ENCODE data around the gene MDC1.
"Not testable (repeated sequence)": the region's sequence is repeated elsewhere in the genome, so short reads cannot be mapped to it uniquely, and the experiment has no call there.

The MDC1 gene

GRCh38 chr6:30670760-30671527, 46.1 kb downstream of the MDC1 start:
- H3K4me1 ChIP-seq (ENCODE audit: control insufficient read depth in 2 of 2, insufficient read depth in 1 of 2, low read depth in 1 of 2, low read length in 2 of 2), result peaks cover 0 to 4% of the 10 kb centered on the region in 2 donors
- H3K27me3 ChIP-seq (ENCODE audit: control insufficient read depth in 3 of 3, insufficient read depth in 3 of 3, low read depth in 1 of 3, low read length in 3 of 3), result no peaks in the 10 kb centered on the region
- no peak overlapping the region for H3K4ac ChIP-seq (ENCODE audit: low read length)
- no CpG with 5 or more reads among the region's 27 CpGs for WGBS, 2 donors (ENCODE audit: extremely low coverage in 2 of 2, insufficient read length in 2 of 2, insufficient replicate concordance in 1 of 2)
- peaks cover 13 to 49% of the 10 kb centered on the region in 2 donors for H3K36me3 ChIP-seq (replicated peaks in 1 of 2; ENCODE audit: control insufficient read depth in 2 of 2, insufficient read depth in 2 of 2, low read length in 2 of 2)
- H3K23ac ChIP-seq (ENCODE audit: low read depth, low read length, poor library complexity), result no peak overlapping the region
- no peak overlapping the region for H4K8ac ChIP-seq (ENCODE audit: low read depth, low read length)
- no peak overlapping the region for H3K4me2 ChIP-seq (ENCODE audit: insufficient read depth, low read length, poor library complexity, severe bottlenecking)
- peak overlapping the region; percentile 44 for H3K9ac ChIP-seq (ENCODE audit: low read depth, low read length, poor library complexity)
- no peak overlapping the region for H2BK12ac ChIP-seq (ENCODE audit: low read length)
- H2AFZ ChIP-seq (ENCODE audit: low read length), result no peak overlapping the region
- H3K18ac ChIP-seq (ENCODE audit: low read length), result no peak overlapping the region
- H3K4me3 ChIP-seq (ENCODE audit: low read length in 2 of 2), result no peak overlapping the region
- no peak overlapping the region for H3K27ac ChIP-seq (replicated peaks; ENCODE audit: low read length)
- H2BK15ac ChIP-seq (ENCODE audit: low read length), result no peak overlapping the region
- no peak overlapping the region for H2BK5ac ChIP-seq (ENCODE audit: low read length)
- no peaks in the 10 kb centered on the region for H3K9me3 ChIP-seq (replicated peaks in 1 of 2; ENCODE audit: control insufficient read depth in 2 of 2, insufficient read depth in 1 of 2, low read depth in 1 of 2, low read length in 2 of 2)
- peaks cover 7% of the 10 kb centered on the region for H3K79me1 ChIP-seq (ENCODE audit: low read depth, low read length)
- DNase-seq (ENCODE audit: low spot score), result no peak
- H4K91ac ChIP-seq (ENCODE audit: low read depth, low read length, poor library complexity), result no peak overlapping the region
- H3K14ac ChIP-seq (ENCODE audit: low read length), result no peak overlapping the region
- no peak overlapping the region for H2BK120ac ChIP-seq (ENCODE audit: low read depth, low read length)
- H2AK5ac ChIP-seq (ENCODE audit: low read depth, low read length), result no peak overlapping the region

GRCh38 chr6:30666300-30666699, 50.8 kb downstream of the MDC1 start:
- H3K36me3 ChIP-seq (replicated peaks in 1 of 2; ENCODE audit: control insufficient read depth in 2 of 2, insufficient read depth in 2 of 2, low read length in 2 of 2), result peaks cover 45 to 89% of the 10 kb centered on the region in 2 donors
- no CpG with 5 or more reads among the region's 2 CpGs for WGBS, 2 donors (ENCODE audit: extremely low coverage in 2 of 2, insufficient read length in 2 of 2, insufficient replicate concordance in 1 of 2)

GRCh38 chr6:30664994-30665767, 51.9 kb downstream of the MDC1 start:
- Histone ChIP-seq H4K8ac (ENCODE audit: low read depth, low read length) (no peak overlapping the region), H2BK15ac (ENCODE audit: low read length) (no peak overlapping the region), H3K36me3 (replicated peaks in 1 of 2; ENCODE audit: control insufficient read depth in 2 of 2, insufficient read depth in 2 of 2, low read length in 2 of 2) (peaks cover 41 to 86% of the 10 kb centered on the region in 2 donors), H3K4me3 (ENCODE audit: low read length in 2 of 2) (no peak overlapping the region), H3K9me3 (replicated peaks in 1 of 2; ENCODE audit: control insufficient read depth in 2 of 2, insufficient read depth in 1 of 2, low read depth in 1 of 2, low read length in 2 of 2) (no peaks in the 10 kb centered on the region), H3K9ac (ENCODE audit: low read depth, low read length, poor library complexity) (peak overlapping the region; percentile 70), H3K23ac (ENCODE audit: low read depth, low read length, poor library complexity) (peak overlapping the region; percentile 43), H3K4ac (ENCODE audit: low read length) (no peak overlapping the region), H3K4me1 (ENCODE audit: control insufficient read depth in 2 of 2, insufficient read depth in 1 of 2, low read depth in 1 of 2, low read length in 2 of 2) (no peaks in the 10 kb centered on the region), H4K91ac (ENCODE audit: low read depth, low read length, poor library complexity) (no peak overlapping the region), H3K27ac (replicated peaks; ENCODE audit: low read length) (no peak overlapping the region), H2BK5ac (ENCODE audit: low read length) (no peak overlapping the region), H2BK120ac (ENCODE audit: low read depth, low read length) (no peak overlapping the region), H3K79me1 (ENCODE audit: low read depth, low read length) (peaks cover 1% of the 10 kb centered on the region), H3K18ac (ENCODE audit: low read length) (no peak overlapping the region), H2AK5ac (ENCODE audit: low read depth, low read length) (no peak overlapping the region), H2BK12ac (ENCODE audit: low read length) (no peak overlapping the region), H2AFZ (ENCODE audit: low read length) (no peak overlapping the region), H3K14ac (ENCODE audit: low read length) (no peak overlapping the region), H3K4me2 (ENCODE audit: insufficient read depth, low read length, poor library complexity, severe bottlenecking) (no peak overlapping the region), H3K27me3 (ENCODE audit: control insufficient read depth in 3 of 3, insufficient read depth in 3 of 3, low read depth in 1 of 3, low read length in 3 of 3) (no peaks in the 10 kb centered on the region)
- WGBS, 2 donors (ENCODE audit: extremely low coverage in 2 of 2, insufficient read length in 2 of 2, insufficient replicate concordance in 1 of 2), result no CpG with 5 or more reads among the region's 34 CpGs
- DNase-seq (ENCODE audit: low spot score), result no peak

More at GRCh38 chr6:30666300-30666699, 50.8 kb downstream of the MDC1 start:
- not testable (repeated sequence) for H3K4me2 ChIP-seq (ENCODE audit: insufficient read depth, low read length, poor library complexity, severe bottlenecking); H2BK5ac ChIP-seq (ENCODE audit: low read length); H3K79me1 ChIP-seq (ENCODE audit: low read depth, low read length); H3K18ac ChIP-seq (ENCODE audit: low read length); H3K27ac ChIP-seq (replicated peaks; ENCODE audit: low read length); DNase-seq (ENCODE audit: low spot score); H3K9ac ChIP-seq (ENCODE audit: low read depth, low read length, poor library complexity); H4K8ac ChIP-seq (ENCODE audit: low read depth, low read length); H3K27me3 ChIP-seq (ENCODE audit: control insufficient read depth in 3 of 3, insufficient read depth in 3 of 3, low read depth in 1 of 3, low read length in 3 of 3); H2BK120ac ChIP-seq (ENCODE audit: low read depth, low read length); H3K14ac ChIP-seq (ENCODE audit: low read length); H3K9me3 ChIP-seq (replicated peaks in 1 of 2; ENCODE audit: control insufficient read depth in 2 of 2, insufficient read depth in 1 of 2, low read depth in 1 of 2, low read length in 2 of 2); H2AK5ac ChIP-seq (ENCODE audit: low read depth, low read length); H3K23ac ChIP-seq (ENCODE audit: low read depth, low read length, poor library complexity); H3K4me1 ChIP-seq (ENCODE audit: control insufficient read depth in 2 of 2, insufficient read depth in 1 of 2, low read depth in 1 of 2, low read length in 2 of 2); H4K91ac ChIP-seq (ENCODE audit: low read depth, low read length, poor library complexity); H2BK12ac ChIP-seq (ENCODE audit: low read length); H2BK15ac ChIP-seq (ENCODE audit: low read length); H3K4me3 ChIP-seq (ENCODE audit: low read length in 2 of 2); H3K4ac ChIP-seq (ENCODE audit: low read length); H2AFZ ChIP-seq (ENCODE audit: low read length)

- not testable (repeated sequence) for H2BK12ac ChIP-seq (ENCODE audit: low read length); H3K27ac ChIP-seq (replicated peaks; ENCODE audit: low read length); H4K91ac ChIP-seq (ENCODE audit: low read depth, low read length, poor library complexity); H2BK5ac ChIP-seq (ENCODE audit: low read length); H3K27me3 ChIP-seq (ENCODE audit: control insufficient read depth in 3 of 3, insufficient read depth in 3 of 3, low read depth in 1 of 3, low read length in 3 of 3); H2BK15ac ChIP-seq (ENCODE audit: low read length); H2AFZ ChIP-seq (ENCODE audit: low read length); H3K4ac ChIP-seq (ENCODE audit: low read length); DNase-seq (ENCODE audit: low spot score); H3K4me1 ChIP-seq (ENCODE audit: control insufficient read depth in 2 of 2, insufficient read depth in 1 of 2, low read depth in 1 of 2, low read length in 2 of 2); H3K4me2 ChIP-seq (ENCODE audit: insufficient read depth, low read length, poor library complexity, severe bottlenecking); H2BK120ac ChIP-seq (ENCODE audit: low read depth, low read length); H3K23ac ChIP-seq (ENCODE audit: low read depth, low read length, poor library complexity); H3K79me1 ChIP-seq (ENCODE audit: low read depth, low read length); H3K9me3 ChIP-seq (replicated peaks in 1 of 2; ENCODE audit: control insufficient read depth in 2 of 2, insufficient read depth in 1 of 2, low read depth in 1 of 2, low read length in 2 of 2); H3K14ac ChIP-seq (ENCODE audit: low read length); H3K18ac ChIP-seq (ENCODE audit: low read length); H2AK5ac ChIP-seq (ENCODE audit: low read depth, low read length); H3K9ac ChIP-seq (ENCODE audit: low read depth, low read length, poor library complexity); H4K8ac ChIP-seq (ENCODE audit: low read depth, low read length); H3K4me3 ChIP-seq (ENCODE audit: low read length in 2 of 2)
- no CpG with 5 or more reads among the region's 5 CpGs for WGBS, 2 donors (ENCODE audit: extremely low coverage in 2 of 2, insufficient read length in 2 of 2, insufficient replicate concordance in 1 of 2)
- H3K36me3 ChIP-seq (replicated peaks in 1 of 2; ENCODE audit: control insufficient read depth in 2 of 2, insufficient read depth in 2 of 2, low read length in 2 of 2), result peaks cover 61 to 89% of the 10 kb centered on the region in 2 donors
These were observed 59.2 kb downstream of the MDC1 start for GRCh38 chr6:30657922-30658321.
